HG02763 (cell line): ENCODE results near the gene CNTNAP2.

Experiments
- ATAC-seq: cut with Tn5 transposase; IDR thresholded peaks from one replicate; pipeline ENCODE4 v1.9.1; 2021; ENCODE audit warnings: mild to moderate bottlenecking, moderate library complexity; ENCODE audit not compliant: unreplicated experiment

Gene CNTNAP2

DNA sequence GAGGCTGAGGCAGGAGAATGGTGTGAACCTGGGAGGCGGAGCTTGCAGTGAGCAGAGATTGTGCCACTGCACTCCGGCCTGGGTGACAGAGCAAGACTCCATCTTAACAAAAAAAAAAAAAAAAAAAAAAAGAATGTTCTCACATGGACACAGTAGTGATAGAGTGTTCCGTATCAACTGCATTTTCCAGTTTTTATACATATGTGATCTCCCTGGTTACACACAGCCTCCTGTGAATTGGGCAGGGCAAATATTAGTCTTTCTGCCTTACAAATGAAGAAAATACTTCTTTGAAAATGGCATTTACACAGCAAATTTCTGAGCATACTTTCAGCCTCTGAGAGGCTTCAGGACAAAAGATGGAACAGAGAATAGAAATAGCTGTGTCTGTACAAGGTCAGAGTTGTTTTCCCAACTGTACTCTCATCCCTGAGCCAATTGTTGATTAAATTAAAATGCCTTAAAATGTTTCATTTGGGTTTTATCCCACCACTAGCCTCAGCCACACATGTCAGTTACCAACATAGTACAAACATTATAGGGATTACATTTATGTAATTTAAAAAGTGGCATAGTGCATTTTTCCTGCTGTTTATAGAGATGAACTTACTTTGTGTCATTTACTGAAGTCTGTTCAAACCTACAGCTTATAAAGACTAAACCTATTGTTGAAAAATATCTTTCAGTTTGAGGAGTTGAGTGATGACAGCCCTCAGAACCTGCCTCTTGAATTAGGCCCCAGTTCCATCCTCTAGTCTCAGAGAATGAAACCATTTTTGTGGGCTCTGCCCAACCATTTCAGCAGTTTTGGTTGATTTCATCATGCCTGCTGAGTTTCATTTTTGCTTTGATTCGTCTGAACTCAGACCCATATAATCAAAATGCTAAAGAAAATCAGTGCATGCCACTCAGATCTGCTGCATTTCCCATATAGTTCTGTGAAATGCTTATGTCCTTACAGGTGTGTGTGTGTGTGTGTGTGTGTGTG lies 1864.5 kb downstream of the CNTNAP2 start:
- peak; percentile 48 for ATAC-seq

DNA sequence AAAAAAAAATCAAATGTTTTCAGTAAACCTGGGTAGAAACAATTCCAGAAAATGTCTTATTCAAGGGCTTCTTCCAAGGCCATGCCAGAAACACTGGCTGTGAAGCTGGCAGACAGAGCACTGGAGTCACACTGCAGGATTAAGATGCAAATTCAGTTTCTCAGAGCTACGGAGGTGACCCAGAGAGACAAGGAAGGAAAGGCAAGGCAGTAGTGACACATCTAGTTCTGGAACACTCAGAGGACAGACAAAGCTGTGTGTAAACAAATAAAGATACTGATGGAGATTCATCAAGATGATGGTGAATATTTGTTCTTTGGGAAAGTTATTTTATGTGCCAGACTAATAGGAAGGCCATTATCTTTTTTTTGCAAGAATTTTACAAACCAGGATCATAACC lies 1865.7 kb downstream of the CNTNAP2 start:
- no peak for ATAC-seq

GRCh38 chr7:147984265-147984664 lies 1867.7 kb downstream of the CNTNAP2 start:
- ATAC-seq: no peak

DNA sequence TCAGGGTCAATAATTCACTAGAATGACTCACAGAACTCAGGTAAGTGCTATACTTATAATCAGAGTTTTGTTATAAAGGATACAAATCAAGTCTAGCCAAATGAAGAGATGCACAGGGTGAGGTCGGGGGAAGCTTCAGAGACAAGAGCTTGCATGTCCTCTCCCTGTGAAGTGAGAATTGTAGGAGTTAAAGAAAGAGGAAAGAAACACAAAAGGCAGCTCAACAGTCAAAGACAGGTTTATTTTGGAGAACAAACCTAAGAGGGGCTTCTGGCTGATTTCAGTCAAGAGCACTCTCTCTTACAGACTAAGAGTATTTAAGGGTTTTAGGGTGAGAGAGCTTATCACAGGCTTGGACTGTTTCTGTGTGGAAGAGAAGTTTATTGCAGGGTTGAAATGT lies 1873.5 kb downstream of the CNTNAP2 start:
- no peak for ATAC-seq

- ATAC-seq: no peak
Measured at GRCh38 chr7:147990942-147991341, 1874.3 kb downstream of the CNTNAP2 start.

GRCh38 chr7:147992698-147993097 lies 1876.1 kb downstream of the CNTNAP2 start:
- no peak for ATAC-seq

DNA sequence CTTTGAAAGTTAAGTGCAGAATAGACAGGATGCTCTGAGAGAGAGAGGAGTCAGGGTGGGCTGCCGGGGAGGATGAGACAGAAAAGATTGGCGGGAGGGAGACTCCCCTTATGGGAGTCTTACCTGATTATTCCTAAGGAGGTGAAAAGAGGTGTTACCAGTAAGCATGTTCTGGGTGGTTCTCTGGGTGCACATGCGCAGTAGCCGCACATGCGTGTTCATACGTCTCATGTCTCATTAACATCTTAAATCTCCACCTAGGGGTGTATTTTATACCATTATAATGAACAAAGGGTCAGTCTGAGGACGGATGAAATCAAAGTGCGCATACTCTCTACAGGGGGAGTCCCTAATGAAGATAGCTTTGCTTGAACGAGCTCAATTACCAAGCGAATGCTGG lies 1881.0 kb downstream of the CNTNAP2 start:
- no peak for ATAC-seq

DNA sequence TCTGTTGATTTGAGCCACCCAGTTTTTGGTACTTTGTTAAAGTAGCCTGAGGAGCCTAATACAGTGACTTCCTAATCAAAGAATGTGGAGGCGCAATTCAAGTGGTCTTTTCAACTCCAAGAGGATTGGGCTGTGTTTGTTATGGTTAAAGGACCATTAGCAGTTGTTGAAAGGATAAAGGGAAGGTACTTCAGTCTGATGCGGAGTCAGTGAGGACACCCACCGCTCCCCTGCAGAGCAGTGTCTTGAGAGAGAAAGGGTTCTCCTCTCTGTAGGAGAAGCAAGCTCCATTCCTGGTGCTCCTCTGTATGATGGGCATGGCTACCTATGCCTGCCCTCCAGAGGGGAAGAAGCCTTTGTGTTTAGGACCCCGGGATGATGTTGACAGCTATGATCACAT lies 1883.4 kb downstream of the CNTNAP2 start:
- no peak for ATAC-seq

DNA sequence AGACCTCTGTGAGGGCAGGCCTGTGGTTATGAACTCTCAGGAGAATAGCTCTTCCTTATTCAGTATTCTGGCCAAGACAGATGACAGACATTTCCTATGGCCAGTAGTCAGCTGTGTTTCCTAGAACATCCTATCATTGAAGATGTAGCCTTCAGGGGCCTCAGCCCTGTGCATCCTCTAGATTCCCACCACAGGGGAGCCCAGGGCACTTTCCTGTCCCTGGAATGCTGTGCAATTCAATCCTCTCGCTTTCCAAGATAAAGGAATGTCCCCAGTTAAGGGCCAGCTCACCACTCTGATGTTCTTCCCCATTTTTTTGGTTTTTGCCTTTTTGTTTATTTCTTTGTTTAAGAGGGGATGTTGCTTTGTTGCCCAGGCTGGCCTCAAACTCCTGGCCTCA lies 1895.2 kb downstream of the CNTNAP2 start:
- no peak for ATAC-seq

DNA sequence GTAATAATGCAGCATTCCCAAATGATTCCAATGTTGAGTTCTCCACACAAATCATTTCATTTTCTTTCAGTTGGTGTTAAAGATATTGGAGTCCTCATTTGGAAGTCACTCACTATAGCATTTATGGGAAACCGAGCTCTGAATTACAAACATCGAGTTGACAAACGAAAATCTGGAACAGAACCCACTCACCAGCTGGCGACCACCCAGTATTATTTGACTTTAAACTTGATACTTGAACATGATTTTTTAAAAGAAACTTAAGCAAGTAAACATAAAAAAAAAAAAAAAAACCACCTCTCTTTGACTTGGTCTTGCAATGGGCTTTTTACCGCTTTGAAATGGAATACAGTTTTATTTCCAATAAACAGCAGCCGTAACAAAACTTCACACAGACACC lies 1897.4 kb downstream of the CNTNAP2 start:
- no peak for ATAC-seq

GRCh38 chr7:148014541-148014940 lies 1897.9 kb downstream of the CNTNAP2 start:
- no peak for ATAC-seq

- ATAC-seq: no peak
Measured at GRCh38 chr7:148017126-148017525, 1900.5 kb downstream of the CNTNAP2 start.

- no peak for ATAC-seq
Measured at GRCh38 chr7:148020679-148021078, 1904.1 kb downstream of the CNTNAP2 start.

GRCh38 chr7:148021507-148022045 lies 1905.0 kb downstream of the CNTNAP2 start:
- no peak for ATAC-seq

GRCh38 chr7:148022832-148023231 lies 1906.2 kb downstream of the CNTNAP2 start:
- ATAC-seq: no peak

- no peak for ATAC-seq
Measured at GRCh38 chr7:148026713-148027112, 1910.1 kb downstream of the CNTNAP2 start.

- no peak for ATAC-seq
Measured at GRCh38 chr7:148028165-148028564, 1911.6 kb downstream of the CNTNAP2 start.

GRCh38 chr7:148031019-148031418 lies 1914.4 kb downstream of the CNTNAP2 start:
- ATAC-seq: no peak

- ATAC-seq: no peak
Measured at GRCh38 chr7:148031811-148032210, 1915.2 kb downstream of the CNTNAP2 start.

DNA sequence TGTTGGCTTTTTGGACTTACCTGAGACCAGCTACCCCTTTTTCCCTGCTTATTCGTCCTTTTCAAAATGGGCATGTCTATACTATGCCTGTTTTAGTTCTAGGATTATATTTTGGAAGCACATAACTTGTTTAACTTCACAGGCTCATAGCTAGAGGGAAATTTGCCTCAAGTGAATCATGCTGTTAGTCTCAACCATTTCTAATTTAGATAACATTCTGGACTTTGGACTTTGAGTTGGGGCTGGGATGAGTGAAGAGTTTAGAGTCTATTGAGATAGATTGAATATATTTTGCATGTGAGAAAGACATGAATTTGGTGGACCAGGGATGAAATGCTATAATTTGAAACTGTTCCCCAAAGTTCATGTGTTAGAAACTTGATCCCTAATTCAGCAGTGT lies 1919.3 kb downstream of the CNTNAP2 start:
- ATAC-seq: no peak

DNA sequence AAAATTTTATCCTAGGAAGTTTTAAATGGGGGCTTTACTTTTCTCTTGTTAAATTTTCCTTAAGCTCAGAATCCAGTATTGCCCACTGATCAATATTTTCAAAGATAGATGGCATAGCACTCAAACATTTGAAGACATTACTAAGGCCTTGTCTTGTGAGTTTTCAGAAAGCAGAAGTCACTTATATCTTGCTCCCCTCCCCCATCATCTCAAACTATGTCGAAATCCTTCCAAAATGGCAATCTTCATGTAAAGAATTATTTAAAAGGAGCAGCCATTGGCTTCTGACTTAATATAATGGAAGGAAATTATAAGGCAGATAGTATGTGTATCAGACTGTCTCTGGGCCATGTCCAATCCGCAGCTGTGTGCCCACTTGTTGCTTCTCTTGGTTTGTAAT lies 1920.4 kb downstream of the CNTNAP2 start:
- ATAC-seq: no peak

GRCh38 chr7:148041156-148041555 lies 1924.6 kb downstream of the CNTNAP2 start:
- ATAC-seq: no peak
